C4-2B (cell line): Measurements from ENCODE around the gene ASAP2.
"Not testable (repeated sequence)": the region's sequence is repeated elsewhere in the genome, so short reads cannot be mapped to it uniquely, and the experiment has no call there.

ENCODE experiments used
- H3K27ac ChIP-seq: fragments of 450-650 bp; 2 replicates; pipeline ENCODE4 v1.5.1; 2017
- ZFX ChIP-seq: fragments of 450-650 bp; IDR thresholded peaks from 2 replicates; pipeline ENCODE4 v1.6.1; 2017
- TF ChIP-seq, protein P1 (sequence below): fragments of 450-650 bp; conservative IDR thresholded peaks from 2 replicates; pipeline ENCODE4 v1.5.1; 2017; ENCODE audit warnings: mild to moderate bottlenecking

The ASAP2 gene

DNA sequence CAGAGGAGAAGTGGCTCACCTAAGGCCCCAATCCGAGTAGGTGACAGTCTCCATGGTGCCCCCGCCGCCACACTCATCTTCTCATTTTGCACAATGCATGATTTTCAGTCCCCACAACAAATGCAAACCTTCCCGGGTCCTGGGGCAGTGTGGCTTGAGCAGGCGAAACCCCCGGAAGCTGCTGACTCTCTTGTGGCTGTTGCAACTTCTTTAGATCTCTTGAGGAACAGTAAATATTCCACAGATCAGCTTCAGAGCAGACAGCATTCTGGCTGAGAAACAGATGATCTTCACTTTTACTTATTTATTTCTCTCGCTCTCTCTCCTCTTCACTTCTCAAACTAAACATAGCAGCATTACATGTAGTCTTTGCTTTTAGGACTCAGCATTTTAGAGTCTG is 51.9 kb downstream of the ASAP2 start:
- no peak for TF ChIP-seq ZFX
- TF ChIP-seq, protein P1, sequence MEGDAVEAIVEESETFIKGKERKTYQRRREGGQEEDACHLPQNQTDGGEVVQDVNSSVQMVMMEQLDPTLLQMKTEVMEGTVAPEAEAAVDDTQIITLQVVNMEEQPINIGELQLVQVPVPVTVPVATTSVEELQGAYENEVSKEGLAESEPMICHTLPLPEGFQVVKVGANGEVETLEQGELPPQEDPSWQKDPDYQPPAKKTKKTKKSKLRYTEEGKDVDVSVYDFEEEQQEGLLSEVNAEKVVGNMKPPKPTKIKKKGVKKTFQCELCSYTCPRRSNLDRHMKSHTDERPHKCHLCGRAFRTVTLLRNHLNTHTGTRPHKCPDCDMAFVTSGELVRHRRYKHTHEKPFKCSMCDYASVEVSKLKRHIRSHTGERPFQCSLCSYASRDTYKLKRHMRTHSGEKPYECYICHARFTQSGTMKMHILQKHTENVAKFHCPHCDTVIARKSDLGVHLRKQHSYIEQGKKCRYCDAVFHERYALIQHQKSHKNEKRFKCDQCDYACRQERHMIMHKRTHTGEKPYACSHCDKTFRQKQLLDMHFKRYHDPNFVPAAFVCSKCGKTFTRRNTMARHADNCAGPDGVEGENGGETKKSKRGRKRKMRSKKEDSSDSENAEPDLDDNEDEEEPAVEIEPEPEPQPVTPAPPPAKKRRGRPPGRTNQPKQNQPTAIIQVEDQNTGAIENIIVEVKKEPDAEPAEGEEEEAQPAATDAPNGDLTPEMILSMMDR = no peak
- H3K27ac ChIP-seq = no peak overlapping the region

DNA sequence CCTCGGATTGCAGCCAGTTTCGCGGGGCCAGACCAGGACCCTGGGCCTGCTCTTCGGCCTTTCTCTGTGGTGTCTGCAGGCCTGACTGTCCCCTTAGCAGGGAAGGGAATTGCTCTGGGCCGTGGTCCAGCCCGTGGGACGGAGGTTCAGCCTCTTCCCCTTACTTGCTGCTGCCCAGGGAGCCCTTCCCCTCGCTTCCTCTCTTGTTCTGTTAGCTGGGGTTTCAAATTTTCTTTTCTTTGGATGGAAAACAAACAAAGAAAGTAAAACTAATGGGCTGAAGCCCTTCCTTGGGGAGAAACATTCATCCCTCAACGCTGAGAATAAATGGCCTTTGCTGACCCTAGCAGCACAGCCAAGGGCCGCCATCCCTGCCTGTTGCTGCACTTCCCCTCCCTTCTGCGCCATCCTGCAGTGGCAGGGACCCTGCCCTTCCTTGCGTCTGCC is 52.4 kb downstream of the ASAP2 start:
- TF ChIP-seq ZFX = no peak
- H3K27ac ChIP-seq = no peak overlapping the region

- no peak overlapping the region for H3K27ac ChIP-seq
- TF ChIP-seq ZFX = no peak
- TF ChIP-seq, protein P1 = no peak
Measured at GRCh38 chr2:9260464-9260918, 53.9 kb downstream of the ASAP2 start.

DNA sequence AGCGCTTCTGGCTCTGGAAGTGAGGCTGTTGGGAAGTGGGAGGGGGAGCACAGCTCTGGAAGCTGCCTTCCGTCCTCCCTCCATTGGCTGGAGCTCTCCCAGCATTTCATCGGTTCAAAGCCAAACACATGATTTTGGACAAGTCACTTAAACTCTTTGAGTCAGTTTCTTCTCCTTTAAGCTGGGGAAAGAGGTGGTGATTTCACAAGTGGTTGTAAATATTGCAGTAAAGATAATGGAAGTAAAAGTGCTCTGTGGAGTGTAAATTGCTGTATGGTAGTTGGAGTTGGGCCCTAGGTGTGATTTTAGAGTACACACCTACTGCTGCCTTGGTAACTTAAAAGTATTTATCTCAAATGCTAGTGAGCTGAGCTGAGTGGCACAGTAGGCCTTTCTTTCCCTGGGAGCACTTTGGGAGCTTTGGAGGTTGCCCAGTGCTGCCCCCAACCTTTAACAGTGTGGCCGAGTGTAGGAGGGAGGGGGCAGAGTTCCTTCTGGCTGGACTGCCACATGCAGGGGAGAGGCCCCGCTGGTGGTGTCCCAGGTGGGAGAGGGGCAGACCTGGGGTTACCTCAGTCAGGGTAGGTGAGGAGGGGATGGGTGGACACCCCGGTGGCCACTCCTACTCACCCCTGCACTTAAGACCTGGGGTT is 54.7 kb downstream of the ASAP2 start:
- H3K27ac ChIP-seq = no peak overlapping the region
- TF ChIP-seq, protein P1 = no peak
- TF ChIP-seq ZFX = no peak

DNA sequence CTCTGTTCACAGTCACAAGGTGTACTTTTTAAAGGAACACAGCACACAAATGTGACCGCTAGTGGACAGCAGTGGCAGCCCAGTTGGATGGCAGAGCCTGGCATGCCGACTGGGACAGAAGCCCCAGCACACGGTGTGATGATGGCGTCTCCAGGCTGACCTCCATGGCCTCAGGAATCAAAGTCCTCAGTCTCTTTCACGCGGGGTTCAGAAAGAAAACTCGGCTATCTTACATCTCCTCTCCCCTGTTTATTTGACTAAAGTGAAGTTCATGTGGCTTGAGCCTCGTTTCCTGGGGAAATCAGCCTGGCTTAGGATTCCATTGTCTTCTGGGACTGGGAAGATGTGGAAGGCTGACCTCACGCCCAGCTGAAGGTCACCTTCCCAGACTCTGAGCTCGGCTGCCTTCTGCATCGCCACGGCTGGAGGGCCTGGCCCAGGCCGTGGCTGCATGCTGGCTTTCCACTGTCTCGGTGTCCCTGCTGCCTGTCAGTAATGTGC is 56.1 kb downstream of the ASAP2 start:
- H3K27ac ChIP-seq = no peak overlapping the region
- no peak for TF ChIP-seq ZFX
- TF ChIP-seq, protein P1 = no peak

GRCh38 chr2:9263428-9263827 is 56.8 kb downstream of the ASAP2 start:
- no peak overlapping the region for H3K27ac ChIP-seq
- TF ChIP-seq, protein P1 = no peak
- no peak for TF ChIP-seq ZFX

- TF ChIP-seq ZFX = no peak
- H3K27ac ChIP-seq = no peak overlapping the region
Measured at GRCh38 chr2:9264301-9264700, 57.7 kb downstream of the ASAP2 start.

DNA sequence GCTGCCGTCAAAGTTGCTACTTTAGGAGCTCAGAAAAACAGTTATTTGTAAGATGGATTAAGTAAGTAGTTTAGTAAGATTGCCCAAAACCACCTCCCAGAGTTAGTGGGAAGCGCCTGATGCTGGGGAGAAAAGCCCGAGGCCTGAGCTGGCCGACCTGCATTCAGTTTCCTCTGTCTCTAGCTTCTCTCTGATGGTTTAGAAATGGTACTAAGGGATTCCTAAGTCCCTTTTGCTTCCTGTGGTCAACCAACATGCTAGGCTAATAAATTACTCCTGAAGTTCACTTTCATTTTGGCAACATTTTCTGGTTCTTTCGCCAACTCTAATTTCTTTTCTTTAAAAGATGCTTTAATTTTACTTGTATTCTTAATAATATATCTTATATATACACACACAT is 60.1 kb downstream of the ASAP2 start:
- H3K27ac ChIP-seq = no peak overlapping the region
- no peak for TF ChIP-seq ZFX
- TF ChIP-seq, protein P1 = no peak

- not testable (repeated sequence) for H3K27ac ChIP-seq
Measured at GRCh38 chr2:9267286-9267685, 60.7 kb downstream of the ASAP2 start.
